ENCODE data around the gene KCTD20.

DNA sequence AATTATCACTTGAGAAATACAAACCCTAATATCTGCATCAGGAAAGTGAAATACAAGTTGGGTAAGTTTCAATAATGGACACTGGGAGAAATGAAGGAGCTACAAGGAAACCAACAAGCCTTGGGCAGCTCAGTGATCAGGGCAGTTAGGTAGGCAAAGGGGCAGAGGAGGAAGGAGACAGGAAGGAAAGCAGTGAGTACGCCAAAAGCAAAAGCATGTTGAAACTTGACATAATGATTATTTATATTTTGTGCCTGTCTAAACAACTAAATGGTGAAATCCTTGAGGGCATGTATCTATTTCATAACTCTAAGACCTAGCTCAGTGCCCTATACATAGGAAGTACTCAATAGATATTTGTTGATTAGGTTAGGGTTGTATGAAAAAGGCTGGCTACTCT lies 23.5 kb upstream of the KCTD20 start:
- TF ChIP-seq, protein P1, sequence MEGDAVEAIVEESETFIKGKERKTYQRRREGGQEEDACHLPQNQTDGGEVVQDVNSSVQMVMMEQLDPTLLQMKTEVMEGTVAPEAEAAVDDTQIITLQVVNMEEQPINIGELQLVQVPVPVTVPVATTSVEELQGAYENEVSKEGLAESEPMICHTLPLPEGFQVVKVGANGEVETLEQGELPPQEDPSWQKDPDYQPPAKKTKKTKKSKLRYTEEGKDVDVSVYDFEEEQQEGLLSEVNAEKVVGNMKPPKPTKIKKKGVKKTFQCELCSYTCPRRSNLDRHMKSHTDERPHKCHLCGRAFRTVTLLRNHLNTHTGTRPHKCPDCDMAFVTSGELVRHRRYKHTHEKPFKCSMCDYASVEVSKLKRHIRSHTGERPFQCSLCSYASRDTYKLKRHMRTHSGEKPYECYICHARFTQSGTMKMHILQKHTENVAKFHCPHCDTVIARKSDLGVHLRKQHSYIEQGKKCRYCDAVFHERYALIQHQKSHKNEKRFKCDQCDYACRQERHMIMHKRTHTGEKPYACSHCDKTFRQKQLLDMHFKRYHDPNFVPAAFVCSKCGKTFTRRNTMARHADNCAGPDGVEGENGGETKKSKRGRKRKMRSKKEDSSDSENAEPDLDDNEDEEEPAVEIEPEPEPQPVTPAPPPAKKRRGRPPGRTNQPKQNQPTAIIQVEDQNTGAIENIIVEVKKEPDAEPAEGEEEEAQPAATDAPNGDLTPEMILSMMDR (optimal IDR thresholded peaks at IDR 0.05 in 1 of 3, IDR thresholded peaks at IDR 0.05 in 1 of 3, conservative IDR thresholded peaks at IDR 0.05 in 1 of 3; ENCODE audit: extremely low read depth in 1 of 3, insufficient read depth in 2 of 3, low read length in 3 of 3): no peak
- no peak for TF ChIP-seq EZH2 (IDR thresholded peaks at IDR 0.05; ENCODE audit: low read length)
